ENCODE results near the gene SGTA. TPM values are rescaled to one million over a fixed set of nuclear protein-coding genes. Genes with fewer than 3 reads are reported as not detected.

The SGTA gene
- total RNA-seq, 1 donor from 2014 or later = 77.5 TPM

DNA sequence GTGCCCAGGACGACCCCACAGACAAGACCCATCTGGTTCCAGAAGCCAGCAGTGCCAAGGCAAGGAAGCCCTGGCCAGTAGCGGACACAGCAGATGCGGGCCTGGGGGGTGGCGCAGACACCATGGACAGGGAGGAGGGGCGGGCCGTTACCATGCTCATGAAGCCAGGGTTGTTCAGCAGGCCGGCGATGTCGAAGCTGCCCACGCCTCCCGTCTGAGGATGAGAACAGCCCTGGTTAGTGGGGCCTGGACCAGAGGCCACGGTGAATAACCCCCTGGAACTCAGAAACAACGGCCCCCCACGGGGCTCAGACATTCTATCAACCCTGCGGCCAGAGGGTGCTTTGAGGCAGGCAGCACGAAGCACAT, 21.8 kb downstream of the SGTA start:
- no peak overlapping the region for H3K27ac Mint-ChIP-seq
- TF ChIP-seq, protein P1, sequence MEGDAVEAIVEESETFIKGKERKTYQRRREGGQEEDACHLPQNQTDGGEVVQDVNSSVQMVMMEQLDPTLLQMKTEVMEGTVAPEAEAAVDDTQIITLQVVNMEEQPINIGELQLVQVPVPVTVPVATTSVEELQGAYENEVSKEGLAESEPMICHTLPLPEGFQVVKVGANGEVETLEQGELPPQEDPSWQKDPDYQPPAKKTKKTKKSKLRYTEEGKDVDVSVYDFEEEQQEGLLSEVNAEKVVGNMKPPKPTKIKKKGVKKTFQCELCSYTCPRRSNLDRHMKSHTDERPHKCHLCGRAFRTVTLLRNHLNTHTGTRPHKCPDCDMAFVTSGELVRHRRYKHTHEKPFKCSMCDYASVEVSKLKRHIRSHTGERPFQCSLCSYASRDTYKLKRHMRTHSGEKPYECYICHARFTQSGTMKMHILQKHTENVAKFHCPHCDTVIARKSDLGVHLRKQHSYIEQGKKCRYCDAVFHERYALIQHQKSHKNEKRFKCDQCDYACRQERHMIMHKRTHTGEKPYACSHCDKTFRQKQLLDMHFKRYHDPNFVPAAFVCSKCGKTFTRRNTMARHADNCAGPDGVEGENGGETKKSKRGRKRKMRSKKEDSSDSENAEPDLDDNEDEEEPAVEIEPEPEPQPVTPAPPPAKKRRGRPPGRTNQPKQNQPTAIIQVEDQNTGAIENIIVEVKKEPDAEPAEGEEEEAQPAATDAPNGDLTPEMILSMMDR (IDR thresholded peaks at IDR 0.05; ENCODE audit: unreplicated experiment) = no peak
- H3K9me3 Mint-ChIP-seq (ENCODE audit: low read depth) = no peaks in the 10 kb centered on the region
- no peaks in the 10 kb centered on the region for H3K4me1 Mint-ChIP-seq (ENCODE audit: low read depth)
- no peak for DNase-seq (ENCODE audit: low spot score, unreplicated experiment)
- peaks cover 14% of the 10 kb centered on the region for H3K36me3 Mint-ChIP-seq (ENCODE audit: insufficient read depth)
- no peak overlapping the region for H3K4me3 Mint-ChIP-seq (ENCODE audit: low read depth)
- H3K27me3 Mint-ChIP-seq = no peaks in the 10 kb centered on the region

DNA sequence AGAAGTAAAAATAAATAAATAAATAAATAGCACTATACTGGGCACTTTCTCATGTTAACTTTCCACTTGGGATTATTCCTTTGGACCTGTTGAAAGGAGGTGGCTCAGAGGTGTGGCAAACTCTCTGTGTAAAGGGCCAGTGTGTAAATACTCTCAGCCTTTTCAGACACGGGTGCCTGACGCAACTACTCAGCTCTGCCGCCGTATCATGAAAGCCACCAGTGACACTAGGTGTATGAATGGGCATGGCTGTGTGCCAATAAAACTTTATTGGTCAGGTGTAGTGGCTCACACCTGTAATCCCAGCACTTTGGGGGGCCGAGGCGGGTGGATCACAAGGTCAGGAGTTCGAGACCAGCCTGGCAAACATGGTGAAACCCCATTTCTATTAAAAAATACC, 23.1 kb downstream of the SGTA start:
- Mint-ChIP-seq H3K4me3 (ENCODE audit: low read depth) (no peak overlapping the region), H3K4me1 (ENCODE audit: low read depth) (no peaks in the 10 kb centered on the region), H3K36me3 (ENCODE audit: insufficient read depth) (peaks cover 13% of the 10 kb centered on the region), H3K9me3 (ENCODE audit: low read depth) (no peaks in the 10 kb centered on the region), H3K27me3 (no peaks in the 10 kb centered on the region), H3K27ac (no peak overlapping the region)
- TF ChIP-seq, protein P1 (IDR thresholded peaks at IDR 0.05; ENCODE audit: unreplicated experiment) = no peak
- no peak for DNase-seq (ENCODE audit: low spot score, unreplicated experiment)

DNA sequence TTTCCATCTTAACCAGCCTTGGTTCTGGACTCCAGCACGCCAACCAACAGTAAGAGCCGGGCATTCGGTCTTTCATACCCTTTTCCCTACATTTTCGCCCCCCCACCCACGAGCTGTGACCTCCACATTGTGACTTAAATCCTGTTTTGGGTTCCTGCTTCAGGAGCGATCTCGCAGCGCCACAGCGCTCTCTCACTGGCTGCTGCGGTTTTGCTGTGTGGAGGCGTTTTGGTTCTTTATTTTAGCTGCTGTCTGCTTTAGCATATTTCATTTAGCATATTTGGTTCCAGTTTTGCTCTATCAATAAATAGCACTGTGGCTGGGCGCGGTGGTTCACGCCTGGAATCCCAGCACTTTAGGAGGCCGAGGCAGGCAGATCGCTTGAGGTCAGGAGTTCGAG, 23.7 kb downstream of the SGTA start:
- TF ChIP-seq, protein P1 (IDR thresholded peaks at IDR 0.05; ENCODE audit: unreplicated experiment) = no peak
- no peaks in the 10 kb centered on the region for H3K27me3 Mint-ChIP-seq
- no peak overlapping the region for H3K27ac Mint-ChIP-seq
- H3K4me3 Mint-ChIP-seq (ENCODE audit: low read depth) = no peak overlapping the region
- peaks cover 13% of the 10 kb centered on the region for H3K36me3 Mint-ChIP-seq (ENCODE audit: insufficient read depth)
- no peaks in the 10 kb centered on the region for H3K4me1 Mint-ChIP-seq (ENCODE audit: low read depth)
- no peak for DNase-seq (ENCODE audit: low spot score, unreplicated experiment)
- no peaks in the 10 kb centered on the region for H3K9me3 Mint-ChIP-seq (ENCODE audit: low read depth)

DNA sequence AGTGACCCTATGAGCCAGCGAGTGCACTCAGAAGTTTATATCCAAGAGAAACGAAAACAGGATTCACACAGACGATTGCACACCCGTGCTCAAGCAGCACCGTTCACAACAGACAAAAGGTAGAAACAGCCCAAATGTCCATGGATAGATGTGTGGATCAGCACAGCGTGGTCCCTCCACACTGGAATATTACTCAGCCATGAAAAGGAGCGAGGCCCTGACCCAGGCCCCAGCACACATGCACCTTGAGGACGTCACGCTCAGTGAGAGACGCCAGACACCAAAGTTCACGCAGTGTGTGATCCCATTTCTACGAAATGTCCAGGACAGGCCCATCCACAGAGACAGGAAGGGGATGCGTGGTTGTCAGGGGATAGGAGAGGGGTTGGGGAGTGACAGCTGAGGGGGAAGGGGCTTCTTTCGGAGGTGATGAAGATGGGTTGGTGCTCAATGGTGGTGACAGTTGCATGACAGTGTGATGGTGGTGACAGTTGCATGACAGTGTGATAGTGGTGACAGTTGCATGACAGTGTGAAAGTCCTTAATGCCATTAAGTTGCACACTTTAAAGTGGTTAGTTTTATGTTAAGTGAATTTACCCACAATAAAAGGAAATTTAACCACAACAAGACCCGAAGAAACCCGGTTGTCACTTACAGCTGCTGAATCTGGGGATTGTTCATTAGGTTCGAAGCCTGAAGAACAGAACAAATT, 24.3 kb downstream of the SGTA start:
- DNase-seq (ENCODE audit: low spot score, unreplicated experiment) = no peak
- Mint-ChIP-seq H3K4me1 (ENCODE audit: low read depth) (no peaks in the 10 kb centered on the region), H3K27me3 (no peaks in the 10 kb centered on the region), H3K9me3 (ENCODE audit: low read depth) (no peaks in the 10 kb centered on the region), H3K4me3 (ENCODE audit: low read depth) (no peak overlapping the region), H3K36me3 (ENCODE audit: insufficient read depth) (peaks cover 13% of the 10 kb centered on the region), H3K27ac (no peak overlapping the region)
- TF ChIP-seq, protein P1 (IDR thresholded peaks at IDR 0.05; ENCODE audit: unreplicated experiment) = no peak

DNA sequence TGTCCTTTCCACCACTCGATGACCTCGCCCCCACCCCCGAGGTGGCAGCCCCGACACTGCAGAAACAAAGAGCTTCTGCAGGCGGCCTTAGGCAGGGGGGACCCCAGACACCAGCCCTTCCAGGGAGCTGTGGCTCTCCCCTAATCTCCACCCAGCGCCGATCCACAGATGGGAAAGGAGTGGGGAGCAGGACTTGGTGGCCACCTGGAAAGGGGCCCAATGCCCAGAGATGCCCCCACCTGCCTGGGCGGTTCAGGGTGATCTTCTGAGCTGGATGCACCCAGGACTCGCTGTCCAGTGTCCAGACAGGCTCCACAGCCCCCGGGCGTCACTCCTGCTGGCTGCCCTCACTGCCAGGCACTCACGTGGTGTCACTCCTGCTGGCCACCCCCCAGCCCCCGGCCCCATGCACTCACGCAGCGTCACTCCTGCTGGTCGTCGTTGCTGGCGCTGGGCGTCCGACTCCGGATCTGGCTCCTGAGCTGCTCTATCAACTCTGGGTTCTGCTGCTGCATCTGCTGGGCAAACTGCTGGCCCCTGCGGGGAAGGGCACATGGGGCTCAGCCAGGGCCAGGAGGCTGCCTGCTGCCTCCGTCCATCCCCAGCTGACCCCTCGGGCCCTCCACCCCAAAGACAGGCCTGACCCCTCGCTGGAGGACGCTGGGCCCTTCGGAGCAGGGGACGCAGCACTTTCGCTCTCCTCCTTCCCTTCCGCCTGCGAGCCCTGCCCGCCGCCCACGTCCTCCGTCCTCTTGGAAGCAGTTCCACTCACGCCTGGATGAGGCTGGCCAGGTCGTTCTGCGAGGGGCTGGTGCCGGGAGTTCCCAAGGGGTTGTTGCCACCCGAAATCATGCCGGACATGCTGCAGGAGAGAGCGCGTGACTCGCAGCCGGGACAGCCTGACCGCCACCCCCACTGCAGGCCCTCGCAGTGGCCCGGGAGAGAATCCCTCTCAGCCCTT, 25.9 kb downstream of the SGTA start:
- no peak for DNase-seq (ENCODE audit: low spot score, unreplicated experiment)
- Mint-ChIP-seq H3K36me3 (ENCODE audit: insufficient read depth) (peaks cover 13% of the 10 kb centered on the region), H3K4me3 (ENCODE audit: low read depth) (no peak overlapping the region), H3K27ac (no peak overlapping the region), H3K9me3 (ENCODE audit: low read depth) (no peaks in the 10 kb centered on the region), H3K4me1 (ENCODE audit: low read depth) (no peaks in the 10 kb centered on the region), H3K27me3 (no peaks in the 10 kb centered on the region)
- TF ChIP-seq, protein P1 (IDR thresholded peaks at IDR 0.05; ENCODE audit: unreplicated experiment) = no peak

Data from progenitor cell of endocrine pancreas (in vitro differentiated cells).